H9 (cell line): Measurements from ENCODE around the gene PIP5K1C. TPM values are rescaled to one million over a fixed set of nuclear protein-coding genes. Genes with fewer than 3 reads are reported as not detected.

Source experiments
- DNase-seq: peaks from one replicate; pipeline ENCODE4 v3.0.0-alpha.2; 2017
- H2AFZ ChIP-seq: one replicate; pipeline ENCODE4 v1.6.1; 2013; ENCODE audit warnings: mild to moderate bottlenecking, low read length, control low read depth, moderate library complexity
- H2AK5ac ChIP-seq: 2 replicates; pipeline ENCODE4 v1.6.1; 2013; ENCODE audit warnings: low read length, control low read depth, mixed read lengths; ENCODE audit not compliant: insufficient read length
- H2BK120ac ChIP-seq: one replicate; pipeline ENCODE4 v1.6.1; 2013; ENCODE audit warnings: low read depth, mild to moderate bottlenecking, low read length, control low read depth, inconsistent platforms; ENCODE audit not compliant: poor library complexity, severe bottlenecking
- H2BK12ac ChIP-seq: 2 replicates; pipeline ENCODE4 v1.6.1; 2013; ENCODE audit warnings: low read length, control low read depth, mixed read lengths, low read depth; ENCODE audit not compliant: insufficient read length
- H2BK15ac ChIP-seq: 2 replicates; pipeline ENCODE4 v1.6.1; 2013; ENCODE audit warnings: low read depth, low read length, control low read depth
- H2BK20ac ChIP-seq: one replicate; pipeline ENCODE4 v1.6.1; 2013; ENCODE audit warnings: low read depth, mild to moderate bottlenecking, low read length, control low read depth, inconsistent platforms; ENCODE audit not compliant: poor library complexity, severe bottlenecking
- H2BK5ac ChIP-seq: 2 replicates; pipeline ENCODE4 v1.6.1; 2013; ENCODE audit warnings: low read length, control low read depth, mixed read lengths; ENCODE audit not compliant: insufficient read length
- H3K14ac ChIP-seq: 2 replicates; pipeline ENCODE4 v1.6.1; 2013; ENCODE audit warnings: low read length, control low read depth; ENCODE audit not compliant: insufficient read depth
- H3K18ac ChIP-seq: 2 replicates; pipeline ENCODE4 v1.6.1; 2013; ENCODE audit warnings: low read depth, mild to moderate bottlenecking, mixed read lengths, low read length, control low read depth; ENCODE audit not compliant: insufficient read length
- H3K23ac ChIP-seq: 2 replicates; pipeline ENCODE4 v1.6.1; 2013; ENCODE audit warnings: low read length, control low read depth, mixed read lengths, low read depth; ENCODE audit not compliant: insufficient read length
- H3K23me2 ChIP-seq: 2 replicates; pipeline ENCODE4 v1.6.1; 2013; ENCODE audit warnings: low read depth, mild to moderate bottlenecking, mixed read lengths, low read length, control low read depth; ENCODE audit not compliant: insufficient read length, poor library complexity, severe bottlenecking
- H3K27ac ChIP-seq: 2 replicates; pipeline ENCODE4 v1.5.1; 2013; ENCODE audit warnings: low read length, control low read depth, mixed read lengths, low read depth; ENCODE audit not compliant: insufficient read length
- H3K27me3 ChIP-seq: 2 replicates; pipeline ENCODE4 v1.6.1; 2013; ENCODE audit warnings: low read length, control low read depth, inconsistent platforms; ENCODE audit not compliant: insufficient read depth
- H3K4ac ChIP-seq: 2 replicates; pipeline ENCODE4 v1.6.1; 2013; ENCODE audit warnings: low read depth, mild to moderate bottlenecking, control low read depth, inconsistent platforms, low read length, moderate library complexity
- H3K4me1 ChIP-seq: 2 replicates; pipeline ENCODE4 v1.6.1; 2013; ENCODE audit warnings: low read length, control low read depth, inconsistent platforms; ENCODE audit not compliant: insufficient read depth
- H3K4me2 ChIP-seq: 2 replicates; pipeline ENCODE4 v1.6.1; 2013; ENCODE audit warnings: low read length, control low read depth, mixed read lengths; ENCODE audit not compliant: insufficient read length, insufficient read depth
- H3K56ac ChIP-seq: 2 replicates; pipeline ENCODE4 v1.6.1; 2013; ENCODE audit warnings: low read depth, mild to moderate bottlenecking, mixed read lengths, low read length, control low read depth; ENCODE audit not compliant: insufficient read length
- H3K79me1 ChIP-seq: 2 replicates; pipeline ENCODE4 v1.6.1; 2013; ENCODE audit warnings: low read depth, mild to moderate bottlenecking, moderate library complexity, low read length, control low read depth, inconsistent platforms; ENCODE audit not compliant: insufficient read depth, poor library complexity, severe bottlenecking
- H3K79me2 ChIP-seq: 2 replicates; pipeline ENCODE4 v1.6.1; 2013; ENCODE audit warnings: low read length, control low read depth, inconsistent platforms; ENCODE audit not compliant: insufficient read depth
- H3K9ac ChIP-seq: 2 replicates; pipeline ENCODE4 v1.6.1; 2013; ENCODE audit warnings: low read length, control low read depth, mixed read lengths; ENCODE audit not compliant: insufficient read length; ENCODE audit errors: extremely low read depth
- H3K9me3 ChIP-seq: one replicate; pipeline ENCODE4 v1.6.1; 2013; ENCODE audit warnings: low read depth, low read length, inconsistent platforms; ENCODE audit not compliant: control insufficient read depth
- H3T11ph ChIP-seq: one replicate; pipeline ENCODE4 v1.6.1; 2013; ENCODE audit warnings: mild to moderate bottlenecking, low read length, control low read depth, inconsistent platforms
- H4K20me1 ChIP-seq: one replicate; pipeline ENCODE4 v1.6.1; 2013; ENCODE audit not compliant: control insufficient read depth, insufficient read length, insufficient read depth
- H4K5ac ChIP-seq: 2 replicates; pipeline ENCODE4 v1.6.1; 2013; ENCODE audit warnings: low read depth, mild to moderate bottlenecking, mixed read lengths, low read length, control low read depth; ENCODE audit not compliant: insufficient read length
- H4K8ac ChIP-seq: replicated peaks from 2 replicates; pipeline ENCODE4 v1.6.1; 2013; ENCODE audit warnings: low read length, control low read depth, mixed read lengths, low read depth; ENCODE audit not compliant: insufficient read length
- H4K91ac ChIP-seq: 2 replicates; pipeline ENCODE4 v1.6.1; 2013; ENCODE audit warnings: low read depth, mild to moderate bottlenecking, moderate library complexity, mixed read lengths, low read length, control low read depth; ENCODE audit not compliant: insufficient read length
- H3K27ac Mint-ChIP-seq, 3 experiments: 2 replicates in 2 of 3; 3 replicates in 1 of 3; pipeline ENCODE4 v1.8.0; 2020 to 2021; ENCODE audit warnings: mixed read lengths in 3 of 3, mild to moderate bottlenecking in 1 of 3, moderate library complexity in 1 of 3
- H3K27me3 Mint-ChIP-seq: 2 replicates; pipeline ENCODE4 v1.8.0; 2021; ENCODE audit warnings: low read depth, mild to moderate bottlenecking, moderate library complexity, mixed read lengths
- H3K36me3 Mint-ChIP-seq, 3 experiments: 2 replicates in 2 of 3; 3 replicates in 1 of 3; pipeline ENCODE4 v1.8.0; 2020 to 2021; ENCODE audit warnings: low read depth in 3 of 3, mixed read lengths in 3 of 3; ENCODE audit not compliant: insufficient read depth in 1 of 3
- H3K4me1 Mint-ChIP-seq, 2 experiments: 2 replicates each; pipeline ENCODE4 v1.8.0; 2020; ENCODE audit warnings: mixed read lengths in 2 of 2
- H3K4me3 Mint-ChIP-seq, 2 experiments: 2 replicates in 1 of 2; 3 replicates in 1 of 2; pipeline ENCODE4 v1.8.0; 2020 to 2021; ENCODE audit warnings: mild to moderate bottlenecking in 2 of 2, mixed read lengths in 2 of 2, moderate library complexity in 1 of 2
- H3K9me3 Mint-ChIP-seq, 2 experiments: 2 replicates in 1 of 2; 3 replicates in 1 of 2; pipeline ENCODE4 v1.8.0; 2020; ENCODE audit warnings: mild to moderate bottlenecking in 2 of 2, mixed read lengths in 2 of 2, moderate library complexity in 1 of 2
- CTCF ChIP-seq: fragments of 200-600 bp; sonication (generic); conservative IDR thresholded peaks from 3 replicates; pipeline ENCODE4 v1.8.0; 2021; ENCODE audit warnings: antibody characterized with exemption, mild to moderate bottlenecking
- WGBS: extraction: QIAGEN DNeasy Blood & Tissue Kit; methylation state at CpG from one replicate; pipeline ENCODE4 v1.1.7; 2013; ENCODE audit warnings: missing lambda C conversion rate, low lambda C conversion rate, mixed read lengths; ENCODE audit not compliant: insufficient read length; ENCODE audit errors: extremely low coverage; 5-methylcytosine and 5-hydroxymethylcytosine counted together
- total RNA-seq: library from RNA; stranded (reverse); gene quantifications from 2 replicates; pipeline ENCODE4 v1.2.1, GENCODE V29; 2021

The PIP5K1C gene
- total RNA-seq, 1 experiment from 2014 or later: 41.7 TPM

DNA sequence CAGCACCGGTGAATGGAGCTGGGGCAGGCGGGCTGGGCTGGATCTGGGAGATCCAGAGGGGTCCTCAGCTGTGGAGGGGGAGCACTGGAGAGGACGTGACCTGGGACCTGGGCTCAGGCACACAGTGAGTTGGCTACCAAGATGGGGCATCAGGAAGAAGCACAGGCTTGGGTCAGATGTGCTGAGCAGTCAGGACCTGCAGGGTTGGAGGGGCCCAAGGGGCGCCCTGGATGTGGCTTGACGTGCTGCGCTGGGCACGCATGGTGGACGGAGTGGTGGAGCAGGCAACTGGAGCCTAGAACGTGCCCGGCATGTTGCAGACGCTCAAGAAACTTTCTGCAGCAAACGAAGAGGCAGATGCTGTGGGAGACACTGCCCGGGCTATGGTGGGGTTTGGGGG, 20.7 kb downstream of the PIP5K1C start:
- no peaks in the 10 kb centered on the region for H3K23me2 ChIP-seq
- Mint-ChIP-seq H3K4me3 (no peak overlapping the region), H3K9me3 (peaks cover 7 to 8% of the 10 kb centered on the region in 2 experiments), H3K27ac (peak overlapping the region in 1 of 3 experiments; percentile 28; a peak in 2 of 7 replicates), H3K27me3 (no peaks in the 10 kb centered on the region), H3K36me3 (peaks cover 13 to 19% (median 17%) of the 10 kb centered on the region in 3 experiments), H3K4me1 (peaks cover 28 to 32% of the 10 kb centered on the region in 2 experiments)
- H2BK12ac ChIP-seq: no peak overlapping the region
- no peak overlapping the region for H3K14ac ChIP-seq
- peaks cover 10% of the 10 kb centered on the region; the same call in 1 of the 2 replicates for H3K4me1 ChIP-seq
- no peak overlapping the region for H2BK120ac ChIP-seq
- no peak overlapping the region for H3K56ac ChIP-seq
- H3K4me2 ChIP-seq: no peak overlapping the region
- H2BK20ac ChIP-seq: no peak overlapping the region
- H3K27ac ChIP-seq: no peak overlapping the region
- no peak overlapping the region for H3K23ac ChIP-seq
- H4K8ac ChIP-seq: no peak overlapping the region
- no peak overlapping the region for H2AFZ ChIP-seq
- DNase-seq: no peak
- no peak overlapping the region for H3K9ac ChIP-seq
- H4K5ac ChIP-seq: no peak overlapping the region
- H3K79me2 ChIP-seq: no peaks in the 10 kb centered on the region
- H3K79me1 ChIP-seq: peaks cover 6% of the 10 kb centered on the region
- no peaks in the 10 kb centered on the region for H3K27me3 ChIP-seq
- no peak overlapping the region for H2BK15ac ChIP-seq
- no peak overlapping the region for H2BK5ac ChIP-seq
- H3T11ph ChIP-seq: no peak overlapping the region
- no CpG with 5 or more reads among the region's 13 CpGs for WGBS
- peaks cover 4% of the 10 kb centered on the region for H3K9me3 ChIP-seq
- no peak overlapping the region for H4K91ac ChIP-seq
- no peak overlapping the region for H3K18ac ChIP-seq
- H4K20me1 ChIP-seq: peaks cover 9% of the 10 kb centered on the region
- H3K4ac ChIP-seq: no peak overlapping the region
- H2AK5ac ChIP-seq: no peak overlapping the region
- TF ChIP-seq CTCF: no peak
